ENCODE measurements around the gene BHLHA9.

DNA sequence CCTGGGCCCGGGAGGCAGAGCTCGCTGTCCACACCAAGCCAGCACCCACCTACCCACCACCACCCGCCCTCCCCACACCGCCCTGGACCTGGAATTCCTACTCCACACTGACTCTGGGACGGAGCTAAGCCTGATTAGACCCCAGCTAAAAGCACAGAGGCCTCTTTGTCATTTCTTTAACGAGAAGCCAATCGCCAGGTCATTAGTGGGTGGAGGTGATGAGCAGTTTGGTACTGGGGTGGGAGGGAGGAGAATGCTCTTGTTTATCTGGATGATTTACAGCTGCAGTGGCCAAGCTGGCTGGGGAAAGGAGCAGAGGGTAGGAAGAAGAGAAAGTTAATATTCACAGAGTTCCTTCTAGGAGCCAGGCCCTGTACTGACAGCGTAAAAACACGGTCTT is 6.0 kb upstream of the BHLHA9 start:
- TF ChIP-seq, protein P1, sequence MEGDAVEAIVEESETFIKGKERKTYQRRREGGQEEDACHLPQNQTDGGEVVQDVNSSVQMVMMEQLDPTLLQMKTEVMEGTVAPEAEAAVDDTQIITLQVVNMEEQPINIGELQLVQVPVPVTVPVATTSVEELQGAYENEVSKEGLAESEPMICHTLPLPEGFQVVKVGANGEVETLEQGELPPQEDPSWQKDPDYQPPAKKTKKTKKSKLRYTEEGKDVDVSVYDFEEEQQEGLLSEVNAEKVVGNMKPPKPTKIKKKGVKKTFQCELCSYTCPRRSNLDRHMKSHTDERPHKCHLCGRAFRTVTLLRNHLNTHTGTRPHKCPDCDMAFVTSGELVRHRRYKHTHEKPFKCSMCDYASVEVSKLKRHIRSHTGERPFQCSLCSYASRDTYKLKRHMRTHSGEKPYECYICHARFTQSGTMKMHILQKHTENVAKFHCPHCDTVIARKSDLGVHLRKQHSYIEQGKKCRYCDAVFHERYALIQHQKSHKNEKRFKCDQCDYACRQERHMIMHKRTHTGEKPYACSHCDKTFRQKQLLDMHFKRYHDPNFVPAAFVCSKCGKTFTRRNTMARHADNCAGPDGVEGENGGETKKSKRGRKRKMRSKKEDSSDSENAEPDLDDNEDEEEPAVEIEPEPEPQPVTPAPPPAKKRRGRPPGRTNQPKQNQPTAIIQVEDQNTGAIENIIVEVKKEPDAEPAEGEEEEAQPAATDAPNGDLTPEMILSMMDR (IDR thresholded peaks at IDR 0.05) = no peak
- TF ChIP-seq POLR2AphosphoS5 (IDR thresholded peaks at IDR 0.05; ENCODE audit: low read depth, low read length) = no peak
- TF ChIP-seq SIN3A (IDR thresholded peaks at IDR 0.05; ENCODE audit: borderline replicate concordance, insufficient read depth, low read depth, low read length) = no peak
- TF ChIP-seq TCF7L2 (IDR thresholded peaks at IDR 0.05; ENCODE audit: low read depth, low read length) = no peak

Measured in Panc1 (cell line).